ENCODE measurements around the gene PEX26.

DNA sequence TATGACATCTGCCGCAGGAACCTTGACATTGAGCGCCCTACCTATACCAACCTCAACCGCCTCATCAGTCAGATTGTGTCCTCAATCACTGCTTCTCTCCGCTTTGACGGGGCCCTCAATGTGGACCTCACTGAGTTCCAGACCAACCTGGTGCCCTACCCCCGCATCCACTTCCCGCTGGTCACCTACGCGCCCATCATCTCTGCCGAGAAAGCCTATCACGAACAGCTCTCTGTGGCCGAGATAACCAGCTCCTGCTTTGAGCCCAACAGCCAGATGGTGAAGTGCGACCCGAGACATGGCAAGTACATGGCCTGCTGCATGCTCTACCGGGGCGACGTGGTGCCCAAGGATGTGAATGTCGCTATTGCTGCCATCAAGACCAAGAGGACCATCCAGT lies 48.8 kb downstream of the PEX26 start:
- TF ChIP-seq, protein P1, sequence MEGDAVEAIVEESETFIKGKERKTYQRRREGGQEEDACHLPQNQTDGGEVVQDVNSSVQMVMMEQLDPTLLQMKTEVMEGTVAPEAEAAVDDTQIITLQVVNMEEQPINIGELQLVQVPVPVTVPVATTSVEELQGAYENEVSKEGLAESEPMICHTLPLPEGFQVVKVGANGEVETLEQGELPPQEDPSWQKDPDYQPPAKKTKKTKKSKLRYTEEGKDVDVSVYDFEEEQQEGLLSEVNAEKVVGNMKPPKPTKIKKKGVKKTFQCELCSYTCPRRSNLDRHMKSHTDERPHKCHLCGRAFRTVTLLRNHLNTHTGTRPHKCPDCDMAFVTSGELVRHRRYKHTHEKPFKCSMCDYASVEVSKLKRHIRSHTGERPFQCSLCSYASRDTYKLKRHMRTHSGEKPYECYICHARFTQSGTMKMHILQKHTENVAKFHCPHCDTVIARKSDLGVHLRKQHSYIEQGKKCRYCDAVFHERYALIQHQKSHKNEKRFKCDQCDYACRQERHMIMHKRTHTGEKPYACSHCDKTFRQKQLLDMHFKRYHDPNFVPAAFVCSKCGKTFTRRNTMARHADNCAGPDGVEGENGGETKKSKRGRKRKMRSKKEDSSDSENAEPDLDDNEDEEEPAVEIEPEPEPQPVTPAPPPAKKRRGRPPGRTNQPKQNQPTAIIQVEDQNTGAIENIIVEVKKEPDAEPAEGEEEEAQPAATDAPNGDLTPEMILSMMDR (IDR thresholded peaks at IDR 0.05), result no peak
- no peak for TF ChIP-seq EZH2 (IDR thresholded peaks at IDR 0.05; ENCODE audit: borderline replicate concordance, insufficient read depth, low read depth, low read length, poor library complexity, severe bottlenecking)

Data from B cell (primary cell).